Endometrium (tissue), 2 donors: ENCODE data around the gene DDC.

ENCODE experiments used
- FAIRE-seq: peaks from 2 replicates; lab custom pipeline; 2012; peaks lifted over from hg19 to GRCh38; lab: Jason Lieb, UNC
- donor health status: control.
- donor health status: control.

Gene DDC

DNA sequence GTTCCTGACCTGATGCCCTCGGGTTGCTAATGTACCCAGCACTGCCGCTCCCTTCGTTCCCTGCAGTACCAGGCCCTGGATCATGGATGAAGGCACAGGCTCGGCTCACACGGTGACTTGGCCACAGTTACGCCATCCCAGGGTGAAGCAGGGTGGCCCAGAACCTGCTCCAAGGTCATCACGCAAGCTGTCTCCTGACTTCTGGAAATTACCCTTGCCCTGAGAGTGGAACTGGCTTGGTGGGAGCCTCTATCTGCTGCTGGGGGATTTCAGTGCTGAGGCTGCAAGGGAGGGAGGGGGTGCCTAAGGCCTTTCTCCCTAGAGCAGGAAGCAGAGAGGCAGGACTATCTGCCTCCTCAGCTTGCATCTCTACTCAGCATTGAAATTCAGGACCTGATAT lies 151.6 kb downstream of the DDC start:
- no peak for FAIRE-seq

DNA sequence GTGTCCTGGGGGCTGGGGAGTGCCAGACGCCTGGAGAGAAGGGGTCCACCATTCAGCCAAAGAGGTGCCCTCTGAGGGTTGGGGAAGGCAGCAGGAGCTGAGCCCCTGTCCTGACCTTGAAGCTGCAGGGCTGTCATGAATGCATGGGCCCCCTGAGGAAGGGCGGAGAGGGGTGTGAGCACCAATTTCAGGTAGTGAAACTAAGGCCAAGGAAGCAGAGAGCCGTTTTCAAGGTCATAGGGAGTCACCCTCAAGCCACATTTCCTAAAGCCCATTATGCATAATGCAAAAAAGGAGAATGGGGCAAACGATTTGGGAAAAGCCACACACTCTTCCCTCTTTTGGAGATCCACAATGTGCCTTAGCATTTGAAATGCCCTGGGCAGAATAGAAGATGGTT lies 152.2 kb downstream of the DDC start:
- FAIRE-seq = no peak

DNA sequence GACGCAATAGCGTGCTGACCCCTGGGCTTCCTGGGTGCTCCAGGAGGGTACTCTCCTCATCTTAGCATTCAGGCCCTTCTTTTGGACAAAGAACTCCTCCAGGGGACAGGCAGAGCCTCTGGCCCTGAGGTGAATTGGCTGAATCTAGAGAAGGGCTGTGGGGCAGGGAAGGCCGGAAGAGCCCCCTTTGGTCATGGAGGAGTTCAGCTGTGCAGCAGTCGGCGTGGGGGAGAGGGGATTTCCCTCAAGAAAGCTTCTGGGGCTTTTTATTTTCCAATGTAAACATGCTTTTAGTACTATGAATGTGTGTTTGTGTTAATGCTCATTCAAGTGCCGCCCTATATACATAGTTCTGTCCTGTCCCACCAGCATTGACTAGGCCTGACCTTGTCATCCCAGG lies 153.9 kb downstream of the DDC start:
- no peak for FAIRE-seq

DNA sequence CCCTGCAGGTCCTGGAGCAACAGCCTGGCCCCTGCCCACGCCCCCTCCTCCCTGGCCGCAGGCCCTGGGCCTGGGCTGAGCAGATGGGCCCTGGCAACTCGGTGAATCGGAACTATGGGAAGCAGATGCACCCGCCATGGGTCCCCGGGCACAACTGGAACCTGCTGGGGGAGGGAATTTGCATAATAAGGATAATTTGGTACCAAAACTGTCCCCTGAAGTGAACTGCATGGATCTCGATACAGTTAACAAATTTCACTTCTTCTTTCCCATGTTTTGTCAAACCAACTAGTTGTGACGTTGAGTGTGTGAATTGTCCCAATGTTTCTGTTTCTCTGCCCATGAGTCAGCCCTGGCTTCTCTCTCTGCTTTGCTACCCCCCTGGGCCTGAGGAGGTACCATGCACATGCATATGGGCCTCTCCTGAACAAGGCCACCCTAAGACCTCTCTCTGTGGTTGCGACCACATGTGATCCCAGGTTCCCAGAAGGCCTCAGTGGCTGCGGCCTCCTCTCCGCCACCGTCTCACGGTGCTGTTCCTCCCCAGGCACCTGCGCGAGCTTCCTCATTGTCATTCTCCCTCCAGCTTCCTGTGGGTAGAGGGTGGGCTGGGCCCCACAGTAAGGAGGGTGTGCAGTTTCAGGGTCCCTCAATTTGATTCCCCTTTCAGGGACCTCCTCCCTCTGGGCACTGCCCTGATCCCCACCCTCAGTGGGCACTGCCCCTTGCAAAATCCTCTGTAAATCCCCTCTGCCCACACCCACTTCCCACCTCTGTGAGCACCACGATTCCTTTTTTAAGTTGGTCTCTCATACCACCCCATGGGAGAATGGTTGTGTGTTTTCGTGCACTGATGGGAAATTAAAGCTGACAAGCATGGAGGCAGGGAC lies 155.1 kb downstream of the DDC start:
- no peak for FAIRE-seq
